SK-N-SH treated with all-trans-retinoic acid at 6 μM for 48 hours (cell line): ENCODE results near the gene VAV3.
"Not testable (repeated sequence)": the region's sequence is repeated elsewhere in the genome, so short reads cannot be mapped to it uniquely, and the experiment has no call there.

Source experiments
- ATAC-seq: fragments of 200-7000 bp; cut with Tn5 transposase; 3 replicates; pipeline ENCODE4 v1.9.1; 2020; ENCODE audit warnings: mild to moderate bottlenecking, moderate library complexity
- CSDC2 ChIP-seq: fragments of 250-450 bp; sonication (Bioruptor Pico); IDR thresholded peaks from 2 replicates; pipeline ENCODE4 v1.5.0; 2020; ENCODE audit warnings: mild to moderate bottlenecking, moderate library complexity
- ESRRG ChIP-seq: fragments of 250-450 bp; sonication (Bioruptor Pico); IDR thresholded peaks from 2 replicates; pipeline ENCODE4 v1.6.1; 2021; ENCODE audit warnings: mild to moderate bottlenecking
- GLIS3 ChIP-seq: fragments of 250-450 bp; sonication (Bioruptor Pico); IDR thresholded peaks from 2 replicates; pipeline ENCODE4 v1.5.0; 2020; ENCODE audit warnings: mild to moderate bottlenecking, moderate library complexity
- ISL1 ChIP-seq: fragments of 250-450 bp; sonication (Bioruptor Pico); IDR thresholded peaks from 2 replicates; pipeline ENCODE4 v2.1.2; 2022; ENCODE audit warnings: mild to moderate bottlenecking, moderate library complexity
- OSR1 ChIP-seq: fragments of 250-450 bp; sonication (Bioruptor Pico); IDR thresholded peaks from 2 replicates; pipeline ENCODE4 v1.8.0; 2022; ENCODE audit warnings: moderate library complexity, mild to moderate bottlenecking, inconsistent platforms
- PPARA ChIP-seq: fragments of 250-450 bp; sonication (Bioruptor Pico); IDR thresholded peaks from 2 replicates; pipeline ENCODE4 v1.5.0; 2020; ENCODE audit warnings: mild to moderate bottlenecking, borderline replicate concordance
- RARB ChIP-seq: fragments of 250-450 bp; sonication (Bioruptor Pico); IDR thresholded peaks from 2 replicates; pipeline ENCODE4 v1.8.0; 2021; ENCODE audit warnings: mild to moderate bottlenecking, moderate library complexity
- SNAI2 ChIP-seq: fragments of 250-450 bp; sonication (Bioruptor Pico); IDR thresholded peaks from 2 replicates; pipeline ENCODE4 v1.5.0; 2020; ENCODE audit warnings: mild to moderate bottlenecking, moderate library complexity
- TCF4 ChIP-seq: fragments of 250-450 bp; sonication (Bioruptor Pico); IDR thresholded peaks from 2 replicates; pipeline ENCODE4 v1.8.0; 2021; ENCODE audit warnings: mild to moderate bottlenecking, moderate library complexity, borderline replicate concordance
- ZC3H10 ChIP-seq: fragments of 250-450 bp; sonication (Bioruptor Pico); IDR thresholded peaks from 2 replicates; pipeline ENCODE4 v1.5.1; 2021; ENCODE audit warnings: mild to moderate bottlenecking, moderate library complexity
- ZFP3 ChIP-seq: fragments of 250-450 bp; sonication (Bioruptor Pico); IDR thresholded peaks from 2 replicates; pipeline ENCODE4 v1.5.0; 2020; ENCODE audit warnings: mild to moderate bottlenecking, moderate library complexity
- ZNF565 ChIP-seq: fragments of 450-650 bp; formaldehyde crosslinking; conservative IDR thresholded peaks from 2 replicates; pipeline ENCODE4 v1.5.0; 2020; ENCODE audit warnings: low read depth, mild to moderate bottlenecking, moderate library complexity
- ZNF70 ChIP-seq: fragments of 450-650 bp; formaldehyde crosslinking; IDR thresholded peaks from 2 replicates; pipeline ENCODE4 v1.5.0; 2020; ENCODE audit warnings: mild to moderate bottlenecking, moderate library complexity
- ZNF8 ChIP-seq: fragments of 450-650 bp; formaldehyde crosslinking; IDR thresholded peaks from 2 replicates; pipeline ENCODE4 v1.5.0; 2020; ENCODE audit warnings: mild to moderate bottlenecking, moderate library complexity
- TF ChIP-seq, protein P1 (sequence below): fragments of 250-450 bp; sonication (Bioruptor Pico); IDR thresholded peaks from 2 replicates; pipeline ENCODE4 v1.5.0; 2020; ENCODE audit warnings: mild to moderate bottlenecking, moderate library complexity
- TF ChIP-seq, protein P2 (sequence below): fragments of 250-450 bp; sonication (Bioruptor Pico); IDR thresholded peaks from 2 replicates; pipeline ENCODE4 v1.8.0; 2020; ENCODE audit warnings: mild to moderate bottlenecking, moderate library complexity, borderline replicate concordance
- TF ChIP-seq, protein P3 (sequence below): fragments of 250-450 bp; sonication (Bioruptor Pico); IDR thresholded peaks from 2 replicates; pipeline ENCODE4 v1.5.1; 2021; ENCODE audit warnings: mild to moderate bottlenecking, moderate library complexity
- TF ChIP-seq, protein P4 (sequence below): fragments of 250-450 bp; sonication (Bioruptor Pico); IDR thresholded peaks from 2 replicates; pipeline ENCODE4 v1.5.1; 2020; ENCODE audit warnings: low read depth, mild to moderate bottlenecking, moderate library complexity
- TF ChIP-seq, protein P5 (sequence below): fragments of 250-450 bp; sonication (Bioruptor Pico); IDR thresholded peaks from 2 replicates; pipeline ENCODE4 v1.8.0; 2021; ENCODE audit warnings: low read depth, mild to moderate bottlenecking, moderate library complexity, borderline replicate concordance

Gene VAV3

DNA sequence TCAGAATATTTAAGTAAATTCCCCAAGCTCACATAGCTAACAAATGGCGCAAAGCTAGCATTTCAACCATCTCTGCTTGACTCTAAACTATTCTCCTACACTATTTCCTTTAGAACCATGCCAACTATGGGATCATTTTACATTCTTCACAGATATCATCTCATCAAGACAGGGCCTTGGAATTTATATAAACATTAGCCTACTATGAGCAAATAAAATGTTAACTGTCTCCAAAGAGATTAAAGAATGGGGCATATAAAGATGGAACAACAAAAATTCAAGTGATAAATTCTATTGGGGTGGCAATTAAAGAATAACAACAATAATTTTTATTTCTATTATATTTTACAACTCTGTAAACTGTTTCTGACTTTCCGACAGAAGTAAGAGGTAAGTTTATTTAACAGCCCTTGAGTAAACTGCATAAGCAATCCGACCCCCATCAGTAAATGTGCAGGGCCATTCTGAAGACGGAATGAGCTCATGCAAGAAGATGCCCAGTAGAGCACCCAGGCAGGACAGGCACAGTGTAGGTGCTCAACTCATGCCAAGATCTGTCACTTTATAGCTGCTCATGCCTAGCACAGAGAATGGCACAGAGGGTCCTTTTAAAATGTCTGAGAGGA lies 261.9 kb downstream of the VAV3 start:
- TF ChIP-seq ISL1 (CRISPR knock-in tag) (peak; percentile 30; the same call in 1 of the 2 replicates), RARB (CRISPR knock-in tag) (no peak)
- TF ChIP-seq, all 23 proteins: peak for 1
- ATAC-seq = no peak

DNA sequence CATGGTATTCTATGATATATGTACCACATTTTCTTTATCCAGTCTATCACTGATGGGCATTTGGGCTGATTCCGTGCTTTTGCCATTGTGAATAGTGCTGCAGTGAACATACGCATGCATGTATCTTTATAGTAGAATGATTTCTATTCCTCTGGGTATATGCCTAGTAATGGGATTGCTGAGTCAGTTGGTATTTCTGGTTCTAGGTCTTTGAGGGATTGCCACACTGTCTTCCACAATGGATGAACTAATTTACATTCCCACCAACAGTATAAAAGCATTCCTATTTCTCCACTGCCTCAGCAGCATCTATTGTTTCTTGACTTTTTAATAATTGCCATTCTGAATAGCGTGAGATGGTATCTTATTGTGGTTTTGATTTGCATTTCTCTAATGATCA lies 264.3 kb downstream of the VAV3 start:
- not testable (repeated sequence) for ATAC-seq

DNA sequence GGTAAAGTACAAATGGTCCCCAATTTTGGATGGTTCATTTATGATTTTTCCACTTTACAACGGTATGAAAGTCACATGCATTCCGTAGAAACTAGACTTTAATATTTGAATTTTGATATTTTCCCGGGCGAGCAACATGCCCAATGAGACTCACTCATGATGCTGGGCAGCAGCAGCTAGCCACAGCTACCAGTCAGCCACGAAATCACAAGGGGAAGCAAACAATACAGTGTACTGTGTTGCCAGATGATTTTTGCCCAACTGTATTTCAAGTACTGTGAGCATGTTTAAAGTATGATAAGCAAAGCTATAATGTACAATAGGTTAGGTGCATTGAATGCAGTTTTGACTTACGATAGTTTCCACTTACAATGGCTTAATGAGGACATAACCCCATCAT lies 266.8 kb downstream of the VAV3 start:
- TF ChIP-seq, protein P1, sequence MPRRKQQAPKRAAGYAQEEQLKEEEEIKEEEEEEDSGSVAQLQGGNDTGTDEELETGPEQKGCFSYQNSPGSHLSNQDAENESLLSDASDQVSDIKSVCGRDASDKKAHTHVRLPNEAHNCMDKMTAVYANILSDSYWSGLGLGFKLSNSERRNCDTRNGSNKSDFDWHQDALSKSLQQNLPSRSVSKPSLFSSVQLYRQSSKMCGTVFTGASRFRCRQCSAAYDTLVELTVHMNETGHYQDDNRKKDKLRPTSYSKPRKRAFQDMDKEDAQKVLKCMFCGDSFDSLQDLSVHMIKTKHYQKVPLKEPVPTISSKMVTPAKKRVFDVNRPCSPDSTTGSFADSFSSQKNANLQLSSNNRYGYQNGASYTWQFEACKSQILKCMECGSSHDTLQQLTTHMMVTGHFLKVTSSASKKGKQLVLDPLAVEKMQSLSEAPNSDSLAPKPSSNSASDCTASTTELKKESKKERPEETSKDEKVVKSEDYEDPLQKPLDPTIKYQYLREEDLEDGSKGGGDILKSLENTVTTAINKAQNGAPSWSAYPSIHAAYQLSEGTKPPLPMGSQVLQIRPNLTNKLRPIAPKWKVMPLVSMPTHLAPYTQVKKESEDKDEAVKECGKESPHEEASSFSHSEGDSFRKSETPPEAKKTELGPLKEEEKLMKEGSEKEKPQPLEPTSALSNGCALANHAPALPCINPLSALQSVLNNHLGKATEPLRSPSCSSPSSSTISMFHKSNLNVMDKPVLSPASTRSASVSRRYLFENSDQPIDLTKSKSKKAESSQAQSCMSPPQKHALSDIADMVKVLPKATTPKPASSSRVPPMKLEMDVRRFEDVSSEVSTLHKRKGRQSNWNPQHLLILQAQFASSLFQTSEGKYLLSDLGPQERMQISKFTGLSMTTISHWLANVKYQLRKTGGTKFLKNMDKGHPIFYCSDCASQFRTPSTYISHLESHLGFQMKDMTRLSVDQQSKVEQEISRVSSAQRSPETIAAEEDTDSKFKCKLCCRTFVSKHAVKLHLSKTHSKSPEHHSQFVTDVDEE (CRISPR knock-in tag) = no peak
- TF ChIP-seq, protein P2, sequence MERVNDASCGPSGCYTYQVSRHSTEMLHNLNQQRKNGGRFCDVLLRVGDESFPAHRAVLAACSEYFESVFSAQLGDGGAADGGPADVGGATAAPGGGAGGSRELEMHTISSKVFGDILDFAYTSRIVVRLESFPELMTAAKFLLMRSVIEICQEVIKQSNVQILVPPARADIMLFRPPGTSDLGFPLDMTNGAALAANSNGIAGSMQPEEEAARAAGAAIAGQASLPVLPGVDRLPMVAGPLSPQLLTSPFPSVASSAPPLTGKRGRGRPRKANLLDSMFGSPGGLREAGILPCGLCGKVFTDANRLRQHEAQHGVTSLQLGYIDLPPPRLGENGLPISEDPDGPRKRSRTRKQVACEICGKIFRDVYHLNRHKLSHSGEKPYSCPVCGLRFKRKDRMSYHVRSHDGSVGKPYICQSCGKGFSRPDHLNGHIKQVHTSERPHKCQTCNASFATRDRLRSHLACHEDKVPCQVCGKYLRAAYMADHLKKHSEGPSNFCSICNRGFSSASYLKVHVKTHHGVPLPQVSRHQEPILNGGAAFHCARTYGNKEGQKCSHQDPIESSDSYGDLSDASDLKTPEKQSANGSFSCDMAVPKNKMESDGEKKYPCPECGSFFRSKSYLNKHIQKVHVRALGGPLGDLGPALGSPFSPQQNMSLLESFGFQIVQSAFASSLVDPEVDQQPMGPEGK (CRISPR knock-in tag) = no peak
- TF ChIP-seq ISL1 (CRISPR knock-in tag) (no peak), ZC3H10 (CRISPR knock-in tag) (no peak), TCF4 (CRISPR knock-in tag) (no peak), ZNF70 (CRISPR knock-in tag) (no peak), ZFP3 (no peak), ESRRG (CRISPR knock-in tag) (no peak), ZNF565 (CRISPR knock-in tag) (no peak), SNAI2 (CRISPR knock-in tag) (no peak), PPARA (CRISPR knock-in tag) (no peak)
- TF ChIP-seq, protein P3, sequence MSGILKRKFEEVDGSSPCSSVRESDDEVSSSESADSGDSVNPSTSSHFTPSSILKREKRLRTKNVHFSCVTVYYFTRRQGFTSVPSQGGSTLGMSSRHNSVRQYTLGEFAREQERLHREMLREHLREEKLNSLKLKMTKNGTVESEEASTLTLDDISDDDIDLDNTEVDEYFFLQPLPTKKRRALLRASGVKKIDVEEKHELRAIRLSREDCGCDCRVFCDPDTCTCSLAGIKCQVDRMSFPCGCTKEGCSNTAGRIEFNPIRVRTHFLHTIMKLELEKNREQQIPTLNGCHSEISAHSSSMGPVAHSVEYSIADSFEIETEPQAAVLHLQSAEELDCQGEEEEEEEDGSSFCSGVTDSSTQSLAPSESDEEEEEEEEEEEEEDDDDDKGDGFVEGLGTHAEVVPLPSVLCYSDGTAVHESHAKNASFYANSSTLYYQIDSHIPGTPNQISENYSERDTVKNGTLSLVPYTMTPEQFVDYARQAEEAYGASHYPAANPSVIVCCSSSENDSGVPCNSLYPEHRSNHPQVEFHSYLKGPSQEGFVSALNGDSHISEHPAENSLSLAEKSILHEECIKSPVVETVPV (CRISPR knock-in tag) = no peak
- ATAC-seq = no peak

DNA sequence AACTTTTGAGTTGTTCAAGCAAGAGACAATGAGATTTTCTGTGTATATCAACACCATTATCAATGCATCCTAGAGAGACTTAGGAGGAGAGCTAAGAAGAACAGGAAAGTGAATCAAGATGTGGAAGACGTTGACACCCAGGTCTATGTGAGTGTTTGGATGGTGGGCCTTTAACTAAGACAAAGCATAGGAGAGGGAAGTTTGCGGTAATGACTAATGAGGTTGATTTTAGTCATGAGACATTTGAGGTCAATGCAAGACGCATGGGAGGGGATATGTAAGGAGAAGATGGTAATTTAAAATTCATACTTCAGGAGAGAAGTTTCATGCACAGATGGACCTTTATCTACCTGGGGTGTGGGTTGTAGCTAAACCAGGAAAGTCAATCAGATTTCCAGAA lies 269.6 kb downstream of the VAV3 start:
- no peak for ATAC-seq
- TF ChIP-seq, protein P3 (CRISPR knock-in tag) = no peak
- TF ChIP-seq RARB (CRISPR knock-in tag) (no peak), GLIS3 (CRISPR knock-in tag) (no peak), TCF4 (CRISPR knock-in tag) (no peak), ISL1 (CRISPR knock-in tag) (no peak), CSDC2 (CRISPR knock-in tag) (no peak), ZNF8 (CRISPR knock-in tag) (no peak), ZC3H10 (CRISPR knock-in tag) (no peak), ZNF70 (CRISPR knock-in tag) (no peak), ZFP3 (no peak), OSR1 (CRISPR knock-in tag) (no peak)
- TF ChIP-seq, protein P4, sequence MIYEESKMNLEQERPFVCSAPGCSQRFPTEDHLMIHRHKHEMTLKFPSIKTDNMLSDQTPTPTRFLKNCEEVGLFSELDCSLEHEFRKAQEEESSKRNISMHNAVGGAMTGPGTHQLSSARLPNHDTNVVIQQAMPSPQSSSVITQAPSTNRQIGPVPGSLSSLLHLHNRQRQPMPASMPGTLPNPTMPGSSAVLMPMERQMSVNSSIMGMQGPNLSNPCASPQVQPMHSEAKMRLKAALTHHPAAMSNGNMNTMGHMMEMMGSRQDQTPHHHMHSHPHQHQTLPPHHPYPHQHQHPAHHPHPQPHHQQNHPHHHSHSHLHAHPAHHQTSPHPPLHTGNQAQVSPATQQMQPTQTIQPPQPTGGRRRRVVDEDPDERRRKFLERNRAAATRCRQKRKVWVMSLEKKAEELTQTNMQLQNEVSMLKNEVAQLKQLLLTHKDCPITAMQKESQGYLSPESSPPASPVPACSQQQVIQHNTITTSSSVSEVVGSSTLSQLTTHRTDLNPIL (CRISPR knock-in tag) = no peak
- TF ChIP-seq, protein P2 (CRISPR knock-in tag) = no peak
- TF ChIP-seq, protein P5, sequence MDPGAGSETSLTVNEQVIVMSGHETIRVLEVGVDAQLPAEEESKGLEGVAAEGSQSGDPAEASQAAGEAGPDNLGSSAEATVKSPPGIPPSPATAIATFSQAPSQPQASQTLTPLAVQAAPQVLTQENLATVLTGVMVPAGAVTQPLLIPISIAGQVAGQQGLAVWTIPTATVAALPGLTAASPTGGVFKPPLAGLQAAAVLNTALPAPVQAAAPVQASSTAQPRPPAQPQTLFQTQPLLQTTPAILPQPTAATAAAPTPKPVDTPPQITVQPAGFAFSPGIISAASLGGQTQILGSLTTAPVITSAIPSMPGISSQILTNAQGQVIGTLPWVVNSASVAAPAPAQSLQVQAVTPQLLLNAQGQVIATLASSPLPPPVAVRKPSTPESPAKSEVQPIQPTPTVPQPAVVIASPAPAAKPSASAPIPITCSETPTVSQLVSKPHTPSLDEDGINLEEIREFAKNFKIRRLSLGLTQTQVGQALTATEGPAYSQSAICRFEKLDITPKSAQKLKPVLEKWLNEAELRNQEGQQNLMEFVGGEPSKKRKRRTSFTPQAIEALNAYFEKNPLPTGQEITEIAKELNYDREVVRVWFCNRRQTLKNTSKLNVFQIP (CRISPR knock-in tag) = no peak
- TF ChIP-seq, protein P1 (CRISPR knock-in tag) = no peak
